Caco-2 (cell line): ENCODE measurements around the gene PROP1. TPM values are rescaled to one million over a fixed set of nuclear protein-coding genes. Genes with fewer than 3 reads are reported as not detected.
"Not testable (repeated sequence)": the region's sequence is repeated elsewhere in the genome, so short reads cannot be mapped to it uniquely, and the experiment has no call there.

Experiments used
- Bru-seq: library from RNA; stranded (reverse); fragments of 400-500 nt; gene quantifications from one replicate; lab custom pipeline; 2021; lab: Mats Ljungman, UMichigan
- BruChase-seq, 2 experiments: library from RNA; stranded (reverse); fragments of 400-500 nt; gene quantifications; one replicate each; lab custom pipeline; 2021; lab: Mats Ljungman, UMichigan
- BruUV-seq: library from RNA; stranded (reverse); fragments of 400-500 nt; replicated peaks from 2 replicates; lab custom pipeline; 2021; lab: Mats Ljungman, UMichigan
- CTCF ChIA-PET: fragments of 300-600 bp; sonication (Branson Sonifier 250); formaldehyde crosslinking; loops from one replicate; lab custom pipeline; 2022; ENCODE audit warnings: antibody characterized with exemption; lab: Charles Lee
- POLR2A ChIA-PET: fragments of 300-600 bp; sonication (Branson Sonifier 250); formaldehyde crosslinking; loops from one replicate; lab custom pipeline; 2022; ENCODE audit warnings: antibody characterized with exemption; lab: Charles Lee
- DNase-seq, 2 experiments: peaks; one replicate each; pipeline versions ENCODE4 v3.0.0 to v3.0.0-alpha.2; 2020 to 2022
- H3K27me3 ChIP-seq: replicated peaks from 2 replicates; pipeline ENCODE4 v1.6.0; 2011; ENCODE audit warnings: low read length; ENCODE audit not compliant: control insufficient read depth, insufficient read depth
- H3K36me3 ChIP-seq: 2 replicates; pipeline ENCODE4 v1.5.1; 2011; ENCODE audit warnings: low read length; ENCODE audit not compliant: control insufficient read depth, insufficient read depth
- H3K4me1 ChIP-seq: fragments of 250-450 bp; sonication (Bioruptor Pico); 2 replicates; pipeline ENCODE4 v1.5.1; 2020; ENCODE audit warnings: mild to moderate bottlenecking
- H3K4me3 ChIP-seq: 2 replicates; pipeline ENCODE4 v1.5.1; 2011; ENCODE audit warnings: low read depth, mild to moderate bottlenecking, control low read depth, low read length
- H3K9me3 ChIP-seq: fragments of 250-450 bp; sonication (Bioruptor Pico); 2 replicates; pipeline ENCODE4 v1.5.1; 2020; ENCODE audit warnings: mild to moderate bottlenecking, moderate library complexity
- H3K27ac Mint-ChIP-seq: one replicate; pipeline ENCODE4 v1.8.0; 2022; ENCODE audit warnings: mixed read lengths; ENCODE audit not compliant: unreplicated experiment
- H3K27me3 Mint-ChIP-seq: one replicate; pipeline ENCODE4 v1.8.0; 2022; ENCODE audit warnings: mixed read lengths; ENCODE audit not compliant: insufficient read depth, unreplicated experiment
- H3K36me3 Mint-ChIP-seq: one replicate; pipeline ENCODE4 v1.8.0; 2022; ENCODE audit warnings: mild to moderate bottlenecking, mixed read lengths; ENCODE audit not compliant: insufficient read depth, unreplicated experiment
- H3K4me1 Mint-ChIP-seq: one replicate; pipeline ENCODE4 v1.8.0; 2022; ENCODE audit warnings: low read depth, mixed read lengths; ENCODE audit not compliant: unreplicated experiment
- H3K4me3 Mint-ChIP-seq: one replicate; pipeline ENCODE4 v1.8.0; 2022; ENCODE audit warnings: mild to moderate bottlenecking, moderate library complexity, mixed read lengths; ENCODE audit not compliant: unreplicated experiment
- H3K9me3 Mint-ChIP-seq: one replicate; pipeline ENCODE4 v1.8.0; 2022; ENCODE audit warnings: mixed read lengths; ENCODE audit not compliant: unreplicated experiment
- CTCF ChIP-seq, 2 experiments: fragments of 200-600 bp in 1 of 2; IDR thresholded peaks; 1 replicate in 1 of 2; 2 replicates in 1 of 2; pipeline versions ENCODE4 v1.5.1 to v1.8.0; 2011 to 2022; ENCODE audit warnings: antibody characterized with exemption in 1 of 2, control low read depth in 1 of 2, inconsistent platforms in 1 of 2, low read depth in 1 of 2, low read length in 1 of 2, mild to moderate bottlenecking in 1 of 2, moderate library complexity in 1 of 2; ENCODE audit not compliant: insufficient read depth in 1 of 2, severe bottlenecking in 1 of 2, unreplicated experiment in 1 of 2
- intact Hi-C: fragments of 100-400 bp; cut with micrococcal nuclease; formaldehyde crosslinking; loops from one replicate; pipeline ENCODE4 v1.10.0; 2022; ENCODE audit not compliant: unreplicated experiment
- long read RNA-seq: library from polyadenylated mRNA; stranded (forward); transcript quantifications from one replicate; pipeline ENCODE4 v2.0.0, GENCODE V29; 2022
- total RNA-seq: library from RNA; stranded (reverse); gene quantifications from 2 replicates; pipeline ENCODE4 v1.2.3, GENCODE V29; 2022

PROP1 gene
- total RNA-seq = not detected in 2 replicates
- not detected for Bru-seq, nascent RNA
- BruChase-seq, experiment 1, labeled RNA remaining after a 2-hour chase = not detected
- BruChase-seq, experiment 2, labeled RNA remaining after a 6-hour chase = not detected
- long read RNA-seq = 0 reads

DNA sequence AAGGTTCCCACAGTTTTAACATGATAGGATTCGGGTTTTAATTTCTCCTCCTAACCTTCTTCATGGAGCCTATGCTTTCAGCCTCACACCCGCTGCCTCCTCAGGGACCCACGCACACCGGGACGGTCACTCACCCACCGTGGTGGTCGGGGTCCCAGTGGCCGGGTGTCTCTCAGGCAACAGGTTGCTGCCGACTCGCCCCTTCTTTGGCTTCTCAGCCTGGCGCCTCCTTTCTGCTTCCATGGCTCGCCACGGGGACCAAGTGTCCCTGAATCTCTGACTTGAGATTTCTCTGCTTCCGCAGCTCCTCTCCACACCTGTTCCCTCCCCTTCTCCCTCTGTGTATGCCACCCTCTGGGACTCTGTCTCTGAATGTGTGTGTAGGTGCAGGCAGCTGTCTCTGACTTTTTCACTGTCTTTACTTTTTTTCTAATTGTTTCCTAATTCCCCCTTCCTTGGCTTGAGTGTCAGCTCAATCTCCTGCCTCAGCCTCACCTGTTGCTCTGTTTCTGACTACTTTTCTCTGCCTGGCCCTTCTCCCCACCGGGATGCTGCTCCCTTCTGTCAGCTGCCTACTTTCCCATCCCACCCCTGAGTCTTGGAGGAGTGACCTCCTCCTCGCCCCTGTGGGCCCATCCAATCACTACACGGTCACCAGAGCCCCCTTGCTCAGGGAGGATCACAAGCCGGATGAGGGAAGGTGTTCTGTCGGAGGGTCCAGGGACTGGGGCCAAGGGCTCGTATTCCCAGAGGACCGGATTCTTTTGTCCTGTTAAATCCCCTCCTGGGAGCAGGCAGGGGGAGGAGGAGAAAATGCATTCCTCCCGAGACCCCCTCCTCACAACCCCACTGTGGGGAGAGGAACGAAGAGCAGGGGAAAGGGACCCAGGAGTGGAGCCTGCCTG is at the start of gene PROP1:
Gene PROP1 (minus strand): TSS at position 552 of the 905 bp plus-strand sequence. CDS start 309 bp downstream, at position 243.
- intact Hi-C loops = no loop called here
- peaks cover 27% of the 10 kb centered on the region for H3K27me3 Mint-ChIP-seq
- H3K4me3 ChIP-seq = no peak within 1 kb of the TSS
- H3K36me3 ChIP-seq = no peaks in the 10 kb centered on the region
- H3K4me1 Mint-ChIP-seq = no peaks in the 10 kb centered on the region
- no peak within 1 kb of the TSS for H3K27ac Mint-ChIP-seq
- CTCF ChIA-PET = no interaction called here
- BruUV-seq = no TSS peak
- POLR2A ChIA-PET = no interaction called here
- H3K27me3 ChIP-seq = no peaks in the 10 kb centered on the region; the same call in 1 of the 2 replicates
- no peaks in the 10 kb centered on the region for H3K36me3 Mint-ChIP-seq
- TF ChIP-seq CTCF (IDR thresholded peaks at IDR 0.05; ENCODE audit: insufficient read depth in 1 of 2, low read depth in 1 of 2, low read length in 1 of 2, severe bottlenecking in 1 of 2, unreplicated experiment in 1 of 2) = no peak
- no peaks in the 10 kb centered on the region for H3K9me3 ChIP-seq
- H3K4me3 Mint-ChIP-seq = no peak within 1 kb of the TSS
- no peak for DNase-seq
- H3K4me1 ChIP-seq = no peaks in the 10 kb centered on the region
- H3K9me3 Mint-ChIP-seq = no peaks in the 10 kb centered on the region

DNA sequence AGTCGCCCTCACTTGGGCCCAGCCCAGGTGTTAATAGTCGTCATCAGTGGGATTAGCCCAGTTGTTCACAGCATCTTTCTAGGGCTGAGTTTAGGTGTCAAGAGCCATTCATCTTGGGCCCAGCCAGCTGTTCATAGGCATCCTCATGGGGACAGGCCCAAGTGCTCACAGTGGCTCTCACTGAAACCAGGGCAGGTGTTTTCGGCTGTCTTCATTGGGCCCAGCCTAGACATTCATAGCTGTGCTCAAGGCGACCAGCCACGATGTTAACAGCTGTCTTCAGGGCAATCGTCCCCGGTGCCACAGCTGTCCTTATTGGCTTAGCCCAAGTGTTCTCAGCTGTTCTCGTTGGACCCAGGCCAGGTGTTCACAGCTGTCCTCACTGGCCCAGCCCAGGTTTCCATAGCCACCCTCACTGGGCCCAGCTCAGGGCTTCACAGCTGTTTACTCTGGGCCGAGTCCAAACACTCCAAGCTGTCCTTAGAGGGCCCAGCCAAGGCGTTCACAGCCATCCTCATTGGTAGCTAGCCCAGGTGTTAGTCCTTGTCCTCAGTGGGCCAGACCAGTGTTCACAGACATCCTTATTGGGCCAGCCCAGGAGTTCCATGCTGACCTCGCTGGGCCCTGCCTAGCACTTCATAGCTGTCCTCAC is 23.5 kb upstream of the PROP1 start:
- H3K36me3 ChIP-seq, DNase-seq, H3K9me3 Mint-ChIP-seq, CTCF ChIA-PET, POLR2A ChIA-PET, H3K4me3 Mint-ChIP-seq, H3K27me3 ChIP-seq, H3K36me3 Mint-ChIP-seq, H3K27me3 Mint-ChIP-seq, H3K4me1 Mint-ChIP-seq, intact Hi-C loops, H3K4me1 ChIP-seq, H3K9me3 ChIP-seq, BruUV-seq, H3K4me3 ChIP-seq, H3K27ac Mint-ChIP-seq: not testable (repeated sequence)

DNA sequence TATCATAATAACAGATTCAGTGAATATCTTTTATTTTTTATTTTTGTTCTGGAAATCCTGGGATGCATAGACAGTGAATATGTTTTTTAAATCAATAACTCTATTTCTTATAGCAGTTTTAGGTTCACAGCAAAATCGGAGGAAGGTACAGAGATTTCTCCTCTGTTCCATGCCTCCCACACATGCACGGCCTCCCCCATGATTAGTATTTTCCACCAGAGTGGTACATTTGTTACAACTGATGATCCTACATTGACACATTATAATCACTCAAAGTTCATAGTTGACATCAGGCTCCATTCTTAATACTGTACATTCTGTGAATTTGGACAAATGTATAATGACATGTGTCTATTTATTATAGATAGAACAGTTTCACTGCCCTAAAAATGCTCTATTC is 16.7 kb upstream of the PROP1 start:
- intact Hi-C loops, H3K9me3 Mint-ChIP-seq, H3K4me1 Mint-ChIP-seq, H3K4me1 ChIP-seq, BruUV-seq, POLR2A ChIA-PET, CTCF ChIA-PET, H3K9me3 ChIP-seq, H3K36me3 Mint-ChIP-seq, DNase-seq, H3K4me3 Mint-ChIP-seq, H3K27ac Mint-ChIP-seq, H3K36me3 ChIP-seq, H3K4me3 ChIP-seq, H3K27me3 Mint-ChIP-seq, H3K27me3 ChIP-seq: not testable (repeated sequence)

- H3K4me1 ChIP-seq, DNase-seq, H3K4me1 Mint-ChIP-seq, H3K9me3 Mint-ChIP-seq, H3K27me3 Mint-ChIP-seq, H3K36me3 ChIP-seq, H3K27ac Mint-ChIP-seq, H3K4me3 ChIP-seq, BruUV-seq, H3K4me3 Mint-ChIP-seq, H3K9me3 ChIP-seq, H3K36me3 Mint-ChIP-seq, H3K27me3 ChIP-seq, intact Hi-C loops, POLR2A ChIA-PET, CTCF ChIA-PET: not testable (repeated sequence)
These were observed 15.9 kb upstream of the PROP1 start for GRCh38 chr5:178011816-178012554.

GRCh38 chr5:178007272-178007671 is 11.2 kb upstream of the PROP1 start:
- not testable (repeated sequence) for H3K9me3 Mint-ChIP-seq

More at GRCh38 chr5:178007272-178007671, 11.2 kb upstream of the PROP1 start:
- intact Hi-C loops, H3K4me1 ChIP-seq, BruUV-seq, H3K36me3 Mint-ChIP-seq, H3K4me3 Mint-ChIP-seq, DNase-seq, H3K4me3 ChIP-seq, H3K9me3 ChIP-seq, POLR2A ChIA-PET, H3K4me1 Mint-ChIP-seq, H3K27me3 ChIP-seq, H3K27ac Mint-ChIP-seq, H3K36me3 ChIP-seq, CTCF ChIA-PET, H3K27me3 Mint-ChIP-seq: not testable (repeated sequence)
